ENCODE results near the gene TOGARAM1. TPM values are rescaled to one million over a fixed set of nuclear protein-coding genes. Genes with fewer than 3 reads are reported as not detected.

The TOGARAM1 gene
- total RNA-seq, 6 experiments from 2014 or later: 4.7 to 12.5 (median 6.9) TPM

GRCh38 chr14:44944107-44944506, 17.9 kb upstream of the TOGARAM1 start:
- no peaks in the 10 kb centered on the region for H3K27me3 ChIP-seq
- TF ChIP-seq CTCF (IDR thresholded peaks at IDR 0.05) (no peak), POLR2A (IDR thresholded peaks at IDR 0.05) (no peak)
- no peaks in the 10 kb centered on the region for H3K9me3 ChIP-seq
- peaks cover 0 to 19% (median 3%) of the 10 kb centered on the region in 4 donors for H3K36me3 ChIP-seq
- intact Hi-C loops (cut with DNase I): no loop called here
- H3K27ac ChIP-seq: no peak overlapping the region
- H3K4me1 ChIP-seq: no peaks in the 10 kb centered on the region
- no peak for DNase-seq
- ATAC-seq: no peak
- H3K4me3 ChIP-seq: no peak overlapping the region

- Histone ChIP-seq H3K4me3 (no peak overlapping the region), H3K9me3 (no peaks in the 10 kb centered on the region), H3K27ac (no peak overlapping the region), H3K4me1 (no peaks in the 10 kb centered on the region), H3K36me3 (peaks cover 0 to 19% (median 3%) of the 10 kb centered on the region in 4 donors), H3K27me3 (no peaks in the 10 kb centered on the region)
- intact Hi-C loops (cut with DNase I): no loop called here
- 95% methylated on average over 4 of the region's 4 CpGs for WGBS (ENCODE audit: insufficient coverage, low coverage, low lambda C conversion rate, missing lambda C conversion rate)
- no peak for ATAC-seq
- TF ChIP-seq CTCF (IDR thresholded peaks at IDR 0.05) (no peak), POLR2A (IDR thresholded peaks at IDR 0.05) (no peak)
- DNase-seq: no peak
Measured at GRCh38 chr14:44945264-44945663, 16.7 kb upstream of the TOGARAM1 start.

GRCh38 chr14:44951051-44951450, 10.9 kb upstream of the TOGARAM1 start:
- Histone ChIP-seq H3K4me1 (no peaks in the 10 kb centered on the region), H3K36me3 (no peaks in the 10 kb centered on the region), H3K27ac (no peak overlapping the region), H3K4me3 (no peak overlapping the region), H3K9me3 (peaks cover 0 to 3% (median 0%) of the 10 kb centered on the region in 4 donors), H3K27me3 (no peaks in the 10 kb centered on the region)
- DNase-seq (no peak), ATAC-seq (no peak)
- intact Hi-C loops (cut with DNase I): no loop called here
- TF ChIP-seq POLR2A (IDR thresholded peaks at IDR 0.05) (no peak), CTCF (IDR thresholded peaks at IDR 0.05) (no peak)
- WGBS (ENCODE audit: insufficient coverage, low coverage, low lambda C conversion rate, missing lambda C conversion rate): 100% methylated on average over 2 of the region's 2 CpGs

GRCh38 chr14:44952391-44953110, 9.4 kb upstream of the TOGARAM1 start:
- H3K36me3 ChIP-seq: no peaks in the 10 kb centered on the region
- peaks cover 0 to 3% (median 0%) of the 10 kb centered on the region in 4 donors for H3K9me3 ChIP-seq
- DNase-seq (no peak), ATAC-seq (no peak)
- H3K27ac ChIP-seq: no peak overlapping the region
- WGBS (ENCODE audit: insufficient coverage, low coverage, low lambda C conversion rate, missing lambda C conversion rate): 87% methylated on average over 4 of the region's 4 CpGs
- no peaks in the 10 kb centered on the region for H3K27me3 ChIP-seq
- TF ChIP-seq CTCF (IDR thresholded peaks at IDR 0.05) (no peak), POLR2A (IDR thresholded peaks at IDR 0.05) (no peak)
- no peaks in the 10 kb centered on the region for H3K4me1 ChIP-seq
- no peak overlapping the region for H3K4me3 ChIP-seq
- intact Hi-C loops (cut with DNase I): no loop called here

All from right lobe of liver (tissue), 6 donors.